ENCODE measurements around the gene GBA3. TPM values are rescaled to one million over a fixed set of nuclear protein-coding genes. Genes with fewer than 3 reads are reported as not detected.

Gene GBA3
- total and polyA plus RNA-seq, 2 donors (not counting 3 experiments of a cell fraction or from before 2014, with no cell fraction given) = not detected

DNA sequence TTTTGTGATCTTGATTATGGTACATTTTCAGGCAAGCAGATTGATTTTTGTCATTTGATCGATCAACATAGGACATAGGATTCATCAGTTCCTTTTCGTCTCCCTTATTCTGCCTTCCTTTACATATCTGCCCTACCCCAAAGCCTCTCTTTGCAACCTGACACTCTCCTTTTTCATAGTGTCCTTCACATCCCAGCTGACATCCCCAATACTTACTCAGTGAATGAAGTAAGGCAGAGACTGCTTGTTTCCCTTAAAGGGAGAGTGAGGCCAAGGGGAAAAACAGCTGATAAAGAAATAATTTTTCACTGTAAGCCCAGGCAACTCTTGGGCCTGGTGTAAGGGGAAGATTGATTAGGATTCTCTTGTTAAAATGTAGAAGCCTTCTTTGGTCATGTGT, 69.8 kb downstream of the GBA3 start:
- no peaks in the 10 kb centered on the region for H3K36me3 ChIP-seq (ENCODE audit: control insufficient read depth in 2 of 2, extremely low read depth in 1 of 2, insufficient read depth in 2 of 2, low read length in 2 of 2)
- DNase-seq (ENCODE audit: low read depth, low spot score) = no peak
- no peak overlapping the region for H3K4me2 ChIP-seq (ENCODE audit: insufficient read depth, low read length)
- BruUV-seq (replicated peaks) = no TSS peak
- intact Hi-C loops (cut with micrococcal nuclease) = no loop called here
- FAIRE-seq = no peak
- TF ChIP-seq GATA2 (IDR thresholded peaks at IDR 0.05; ENCODE audit: insufficient read depth, insufficient read length, low read depth, low read length) (no peak), EZH2 (IDR thresholded peaks at IDR 0.05; ENCODE audit: borderline replicate concordance, low read depth, low read length, severe bottlenecking) (no peak), JUN (IDR thresholded peaks at IDR 0.05; ENCODE audit: borderline replicate concordance, insufficient read depth, insufficient read length, low read depth) (no peak), CTCF (IDR thresholded peaks at IDR 0.05; ENCODE audit: extremely low read depth in 1 of 2, insufficient read depth in 1 of 2, low read depth in 1 of 2, low read length in 2 of 2) (no peak), POLR2A (IDR thresholded peaks at IDR 0.05; ENCODE audit: low read depth, low read length) (no peak), POLR2AphosphoS5 (IDR thresholded peaks at IDR 0.05; ENCODE audit: insufficient read depth, low read depth, low read length) (no peak), MYC (IDR thresholded peaks at IDR 0.05; ENCODE audit: low read depth, low read length) (no peak), FOS (IDR thresholded peaks at IDR 0.05; ENCODE audit: borderline replicate concordance, insufficient read depth, low read length) (no peak)
- TF ChIP-seq, protein P1, sequence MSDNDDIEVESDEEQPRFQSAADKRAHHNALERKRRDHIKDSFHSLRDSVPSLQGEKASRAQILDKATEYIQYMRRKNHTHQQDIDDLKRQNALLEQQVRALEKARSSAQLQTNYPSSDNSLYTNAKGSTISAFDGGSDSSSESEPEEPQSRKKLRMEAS (IDR thresholded peaks at IDR 0.05; ENCODE audit: insufficient read depth, insufficient read length) = no peak
- H3K9me1 ChIP-seq (replicated peaks; ENCODE audit: control insufficient read depth, extremely low read depth, insufficient read depth, low read length) = no peaks in the 10 kb centered on the region
- H3K9me3 ChIP-seq (replicated peaks; ENCODE audit: control insufficient read depth, insufficient read depth, low read length) = no peaks in the 10 kb centered on the region
- dilution Hi-C loops (cut with MboI; ENCODE audit: extremely low pct_ligation_motif_present, low sequenced_read_pairs) = no loop called here
- POLR2A ChIA-PET = no interaction called here
- no peaks in the 10 kb centered on the region for H4K20me1 ChIP-seq (replicated peaks; ENCODE audit: control insufficient read depth, extremely low read depth, insufficient read depth, low read length)
- no peak overlapping the region for H3K27ac ChIP-seq (ENCODE audit: insufficient read depth, low read depth, low read length)
- H3K4me1 ChIP-seq (ENCODE audit: control insufficient read depth, extremely low read depth, insufficient read depth, low read length) = no peaks in the 10 kb centered on the region
- no peak overlapping the region for H3K4me3 ChIP-seq (replicated peaks in 1 of 3; ENCODE audit: insufficient read depth in 1 of 3, low read depth in 1 of 3, low read length in 3 of 3)
- CTCF ChIA-PET = no interaction called here
- H2AFZ ChIP-seq (ENCODE audit: low read depth, low read length) = no peak overlapping the region
- no peak overlapping the region for H3K9ac ChIP-seq (replicated peaks; ENCODE audit: extremely low read depth, insufficient read depth, low read length)
- H3K79me2 ChIP-seq (ENCODE audit: control insufficient read depth, insufficient read depth, low read length) = no peaks in the 10 kb centered on the region
- H3K27me3 ChIP-seq (ENCODE audit: control insufficient read depth in 2 of 2, insufficient read depth in 2 of 2, low read length in 2 of 2) = no peaks in the 10 kb centered on the region

Measured in endothelial cell of umbilical vein (primary cell).